GM10847 (cell line): ENCODE measurements around the gene CPNE9.

Experiments
- POLR2A ChIP-seq: IDR thresholded peaks from 2 replicates; pipeline ENCODE4 v1.6.1; 2011; ENCODE audit not compliant: insufficient read length; ENCODE audit errors: extremely low read depth

Gene CPNE9

GRCh38 chr3:9769426-9770275, 66.0 kb downstream of the CPNE9 start, which contains the start of gene CAMK1:
CAMK1 (minus strand) TSS chr3:9769947; CDS start chr3:9767749, 2,198 bp downstream.
- TF ChIP-seq POLR2A: no peak

GRCh38 chr3:9770276-9770812, 66.7 kb downstream of the CPNE9 start:
- TF ChIP-seq POLR2A: no peak

- TF ChIP-seq POLR2A: no peak
Measured at GRCh38 chr3:9776896-9777693, 73.5 kb downstream of the CPNE9 start.

GRCh38 chr3:9777694-9778021, 74.0 kb downstream of the CPNE9 start:
- TF ChIP-seq POLR2A: no peak

GRCh38 chr3:9778143-9779074, 74.8 kb downstream of the CPNE9 start:
- no peak for TF ChIP-seq POLR2A

- TF ChIP-seq POLR2A: no peak
Measured at GRCh38 chr3:9779075-9779593, 75.5 kb downstream of the CPNE9 start.
